ENCODE data around the gene THADA.

Gene THADA

DNA sequence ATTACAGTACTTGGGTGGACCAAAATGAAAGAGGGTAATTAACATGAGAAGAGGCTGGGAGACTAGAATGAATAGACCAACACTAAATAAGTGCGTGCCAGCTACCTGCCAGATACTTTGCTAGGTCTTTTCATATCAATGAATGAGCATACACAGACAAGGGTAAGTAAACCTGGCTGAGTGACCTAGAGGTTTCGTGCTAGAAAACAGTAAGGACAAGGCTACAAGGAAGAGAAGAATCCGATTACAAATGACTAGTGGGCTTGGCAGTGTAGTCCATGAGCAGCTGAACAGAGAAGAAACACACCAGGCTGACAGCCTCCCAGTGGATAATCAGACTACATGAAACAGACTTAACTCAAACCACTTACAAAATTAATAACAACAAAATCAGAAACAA, 64.6 kb downstream of the THADA start:
- no peak for DNase-seq (ENCODE audit: low read depth)
- TF ChIP-seq CTCF (IDR thresholded peaks at IDR 0.05; ENCODE audit: control insufficient read depth, insufficient read depth, low read depth, low read length, missing control alignments): no peak

DNA sequence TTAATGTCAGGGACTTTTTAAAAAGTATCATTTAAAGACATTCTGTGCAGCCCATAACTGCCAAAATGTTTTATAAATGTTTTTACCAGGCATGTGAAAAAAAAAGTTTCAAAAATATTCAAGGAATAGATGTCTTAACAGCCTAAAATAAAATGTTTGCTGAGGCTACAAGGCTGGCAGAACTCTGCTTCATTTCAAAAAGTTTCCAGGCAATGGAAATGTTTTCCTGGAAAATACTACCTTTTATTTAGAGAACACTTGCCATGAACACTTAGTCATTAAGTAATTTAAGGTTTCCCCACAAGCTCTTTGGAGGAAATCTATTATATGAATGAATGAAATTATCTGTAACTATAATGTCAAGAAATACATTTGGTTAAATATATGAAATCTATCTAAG, 68.8 kb downstream of the THADA start:
- no peak overlapping the region for H3K4me3 ChIP-seq (ENCODE audit: control insufficient read depth, low read depth, low read length)
- no peak for DNase-seq (ENCODE audit: low read depth)
- no peak for TF ChIP-seq CTCF (IDR thresholded peaks at IDR 0.05; ENCODE audit: control insufficient read depth, insufficient read depth, low read depth, low read length, missing control alignments)

More for the DNA sequence above, 64.6 kb downstream of the THADA start:
- H3K4me3 ChIP-seq (ENCODE audit: control insufficient read depth, low read depth, low read length): no peak overlapping the region

- TF ChIP-seq CTCF (IDR thresholded peaks at IDR 0.05; ENCODE audit: control insufficient read depth, insufficient read depth, low read depth, low read length, missing control alignments): no peak
- no peak overlapping the region for H3K4me3 ChIP-seq (ENCODE audit: control insufficient read depth, low read depth, low read length)
- no peak for DNase-seq (ENCODE audit: low read depth)
Measured at GRCh38 chr2:43525506-43525905, 70.3 kb downstream of the THADA start.

DNA sequence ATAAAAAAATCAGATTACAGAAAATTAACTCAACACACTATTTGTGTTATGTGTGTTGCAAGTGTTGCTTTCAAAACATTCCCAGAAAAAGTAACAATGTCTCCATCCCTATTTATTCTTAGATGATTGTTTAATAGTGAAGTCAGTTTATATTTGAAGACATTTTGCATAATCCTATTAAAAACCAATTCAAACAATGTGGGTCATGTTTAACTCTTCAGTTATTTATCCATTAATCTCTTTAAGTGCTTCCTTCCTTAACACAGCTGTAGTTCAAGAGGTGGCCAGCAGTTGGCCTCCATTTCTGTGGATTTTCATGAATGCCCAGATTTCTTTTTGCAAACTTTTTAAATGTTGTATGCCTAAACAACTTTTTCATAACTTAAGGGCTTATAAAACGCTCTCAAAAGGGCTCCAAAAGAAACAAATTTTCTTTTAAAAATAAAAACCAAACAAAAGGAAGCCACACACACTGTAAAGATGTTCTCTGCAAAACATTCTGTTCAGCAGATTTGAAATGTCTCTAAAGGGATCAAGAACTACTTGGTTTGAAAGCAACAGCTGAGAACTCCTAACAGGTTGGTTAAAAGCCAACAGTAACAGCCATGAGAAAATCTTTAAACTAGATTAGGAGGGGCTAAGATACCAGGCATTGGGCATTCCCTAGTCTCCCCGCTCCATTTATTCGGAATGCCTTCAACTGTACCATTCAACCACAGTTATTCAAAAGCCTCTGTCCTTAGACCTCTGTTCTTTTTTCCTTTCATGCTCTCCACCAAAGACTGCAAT, 71.5 kb downstream of the THADA start:
- no peak overlapping the region for H3K4me3 ChIP-seq (ENCODE audit: control insufficient read depth, low read depth, low read length)
- peak; percentile 29 for TF ChIP-seq CTCF (IDR thresholded peaks at IDR 0.05; ENCODE audit: control insufficient read depth, insufficient read depth, low read depth, low read length, missing control alignments)
- DNase-seq (ENCODE audit: low read depth): no peak

GRCh38 chr2:43522177-43522576, 73.7 kb downstream of the THADA start:
- TF ChIP-seq CTCF (IDR thresholded peaks at IDR 0.05; ENCODE audit: control insufficient read depth, insufficient read depth, low read depth, low read length, missing control alignments): no peak
- no peak for DNase-seq (ENCODE audit: low read depth)
- H3K4me3 ChIP-seq (ENCODE audit: control insufficient read depth, low read depth, low read length): no peak overlapping the region

DNA sequence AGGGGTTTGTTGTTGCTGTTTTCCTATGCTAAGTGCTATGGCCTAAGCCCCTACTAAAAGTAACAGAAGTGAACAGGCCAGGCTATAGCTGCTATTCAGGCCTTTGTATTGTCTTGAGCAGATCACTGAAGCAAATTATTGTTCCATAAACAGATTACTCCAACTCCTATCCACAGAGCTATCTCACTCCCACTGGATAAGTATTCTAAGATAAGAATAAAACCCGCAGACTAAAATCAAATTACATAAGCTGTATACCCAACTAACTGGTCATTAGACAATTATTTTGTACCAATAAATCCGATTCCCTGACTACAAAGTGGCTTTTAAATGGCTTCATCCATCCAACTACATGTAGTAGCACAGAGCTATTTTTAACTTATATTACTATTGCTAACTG, 74.3 kb downstream of the THADA start:
- no peak for DNase-seq (ENCODE audit: low read depth)
- H3K4me3 ChIP-seq (ENCODE audit: control insufficient read depth, low read depth, low read length): no peak overlapping the region
- TF ChIP-seq CTCF (IDR thresholded peaks at IDR 0.05; ENCODE audit: control insufficient read depth, insufficient read depth, low read depth, low read length, missing control alignments): no peak

All from AG09309 (cell line).